Bronchial epithelial cell (primary cell): ENCODE data around the gene UBE2D4. TPM values are rescaled to one million over a fixed set of nuclear protein-coding genes. Genes with fewer than 3 reads are reported as not detected.

ENCODE experiments used
- DNase-seq: peaks from one replicate; pipeline ENCODE4 v3.0.0-alpha.2; 2010; ENCODE audit warnings: low read depth
- FAIRE-seq: peaks from 2 replicates; lab custom pipeline; 2011; peaks lifted over from hg19 to GRCh38; lab: Jason Lieb, UNC
- H3K27me3 ChIP-seq: 2 replicates; pipeline ENCODE4 v1.5.1; 2011; ENCODE audit warnings: low read length; ENCODE audit not compliant: control insufficient read depth, insufficient read depth
- H3K36me3 ChIP-seq: 2 replicates; pipeline ENCODE4 v1.5.1; 2011; ENCODE audit warnings: low read length; ENCODE audit not compliant: control insufficient read depth, insufficient read depth
- H3K4me3 ChIP-seq: 2 replicates; pipeline ENCODE4 v1.5.1; 2011; ENCODE audit warnings: mild to moderate bottlenecking, low read depth, low read length, control low read depth
- total RNA-seq: library from RNA; depleted of rRNA; stranded (reverse); fragments of >200 nt; gene quantifications from 2 replicates; pipeline ENCODE4 v1.2.1, GENCODE V29; 2014
- TF ChIP-seq, protein P1 (sequence below): IDR thresholded peaks from 2 replicates; pipeline ENCODE4 v1.5.1; 2011; ENCODE audit warnings: mild to moderate bottlenecking, moderate library complexity, low read length, control low read depth, inconsistent platforms; ENCODE audit not compliant: insufficient read depth, severe bottlenecking

UBE2D4 gene
- total RNA-seq, 1 donor from 2014 or later, result 3.9 TPM

DNA sequence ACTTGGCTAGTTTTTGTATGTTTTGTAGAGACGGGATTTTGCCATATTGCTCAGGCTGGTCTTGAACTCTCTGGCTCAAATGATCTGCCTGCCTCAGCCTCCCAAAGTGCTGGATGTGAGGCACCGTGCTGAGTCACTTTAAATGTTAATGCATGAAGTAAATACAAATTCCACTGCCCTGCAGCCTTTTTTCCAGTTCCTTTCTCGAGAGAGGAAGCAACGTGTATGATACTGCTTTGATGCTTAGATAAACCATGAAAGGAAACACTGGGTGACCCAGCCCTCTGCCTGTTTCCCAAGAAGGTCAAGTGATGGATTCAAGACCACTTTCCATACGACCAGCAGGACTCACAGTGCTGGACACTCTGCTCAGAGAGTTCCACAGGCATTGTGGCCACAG lies 45.6 kb upstream of the UBE2D4 start:
- FAIRE-seq (no peak), DNase-seq (no peak)
- Histone ChIP-seq H3K36me3 (peaks cover 36% of the 10 kb centered on the region), H3K27me3 (no peaks in the 10 kb centered on the region), H3K4me3 (no peak overlapping the region)
- TF ChIP-seq, protein P1, sequence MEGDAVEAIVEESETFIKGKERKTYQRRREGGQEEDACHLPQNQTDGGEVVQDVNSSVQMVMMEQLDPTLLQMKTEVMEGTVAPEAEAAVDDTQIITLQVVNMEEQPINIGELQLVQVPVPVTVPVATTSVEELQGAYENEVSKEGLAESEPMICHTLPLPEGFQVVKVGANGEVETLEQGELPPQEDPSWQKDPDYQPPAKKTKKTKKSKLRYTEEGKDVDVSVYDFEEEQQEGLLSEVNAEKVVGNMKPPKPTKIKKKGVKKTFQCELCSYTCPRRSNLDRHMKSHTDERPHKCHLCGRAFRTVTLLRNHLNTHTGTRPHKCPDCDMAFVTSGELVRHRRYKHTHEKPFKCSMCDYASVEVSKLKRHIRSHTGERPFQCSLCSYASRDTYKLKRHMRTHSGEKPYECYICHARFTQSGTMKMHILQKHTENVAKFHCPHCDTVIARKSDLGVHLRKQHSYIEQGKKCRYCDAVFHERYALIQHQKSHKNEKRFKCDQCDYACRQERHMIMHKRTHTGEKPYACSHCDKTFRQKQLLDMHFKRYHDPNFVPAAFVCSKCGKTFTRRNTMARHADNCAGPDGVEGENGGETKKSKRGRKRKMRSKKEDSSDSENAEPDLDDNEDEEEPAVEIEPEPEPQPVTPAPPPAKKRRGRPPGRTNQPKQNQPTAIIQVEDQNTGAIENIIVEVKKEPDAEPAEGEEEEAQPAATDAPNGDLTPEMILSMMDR, result no peak

DNA sequence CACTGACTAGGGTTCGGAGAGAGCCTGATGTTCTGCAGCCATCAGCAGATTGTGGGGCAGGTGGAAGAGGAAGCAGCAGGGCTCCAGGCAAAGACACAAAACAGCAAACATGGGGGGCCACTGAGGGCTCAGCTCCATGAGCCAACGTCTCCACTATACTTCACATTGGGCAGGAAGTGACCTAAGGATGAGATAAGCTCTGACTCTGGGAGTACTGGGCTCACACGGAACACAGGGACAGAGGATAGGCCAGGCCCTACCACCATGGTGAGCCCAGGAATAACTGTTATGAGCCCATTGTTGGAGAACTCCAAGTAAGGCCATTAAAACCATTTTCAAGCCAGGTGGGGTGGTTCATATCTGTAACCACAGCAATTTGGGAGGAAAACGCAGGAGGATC lies 42.0 kb upstream of the UBE2D4 start:
- H3K4me3 ChIP-seq, result no peak overlapping the region
- TF ChIP-seq, protein P1, result no peak
- DNase-seq (no peak), FAIRE-seq (no peak)
- no peaks in the 10 kb centered on the region for H3K27me3 ChIP-seq
- peaks cover 10% of the 10 kb centered on the region for H3K36me3 ChIP-seq

DNA sequence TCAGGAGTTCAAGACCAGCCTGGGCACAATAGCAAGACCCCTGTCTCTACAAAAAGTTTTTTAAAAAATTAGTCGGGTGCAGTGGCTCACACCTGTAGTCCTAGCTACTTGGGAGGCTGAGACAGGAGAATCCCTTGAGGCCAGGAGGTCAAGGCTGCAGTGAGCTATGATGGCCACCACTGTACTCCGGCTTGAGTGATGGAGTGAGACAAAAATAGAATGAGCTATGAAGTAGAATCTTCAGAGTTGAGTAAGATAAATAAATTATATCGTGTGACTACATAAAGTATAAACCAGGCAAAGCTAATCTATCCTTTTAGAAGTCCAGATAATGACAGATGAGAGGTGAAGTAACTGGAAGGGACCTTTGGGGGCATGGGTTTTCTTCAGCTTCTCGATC lies 41.6 kb upstream of the UBE2D4 start:
- DNase-seq, result no peak
- no peak overlapping the region for H3K4me3 ChIP-seq
- TF ChIP-seq, protein P1, result no peak
- no peak for FAIRE-seq
- peaks cover 10% of the 10 kb centered on the region for H3K36me3 ChIP-seq
- no peaks in the 10 kb centered on the region for H3K27me3 ChIP-seq

DNA sequence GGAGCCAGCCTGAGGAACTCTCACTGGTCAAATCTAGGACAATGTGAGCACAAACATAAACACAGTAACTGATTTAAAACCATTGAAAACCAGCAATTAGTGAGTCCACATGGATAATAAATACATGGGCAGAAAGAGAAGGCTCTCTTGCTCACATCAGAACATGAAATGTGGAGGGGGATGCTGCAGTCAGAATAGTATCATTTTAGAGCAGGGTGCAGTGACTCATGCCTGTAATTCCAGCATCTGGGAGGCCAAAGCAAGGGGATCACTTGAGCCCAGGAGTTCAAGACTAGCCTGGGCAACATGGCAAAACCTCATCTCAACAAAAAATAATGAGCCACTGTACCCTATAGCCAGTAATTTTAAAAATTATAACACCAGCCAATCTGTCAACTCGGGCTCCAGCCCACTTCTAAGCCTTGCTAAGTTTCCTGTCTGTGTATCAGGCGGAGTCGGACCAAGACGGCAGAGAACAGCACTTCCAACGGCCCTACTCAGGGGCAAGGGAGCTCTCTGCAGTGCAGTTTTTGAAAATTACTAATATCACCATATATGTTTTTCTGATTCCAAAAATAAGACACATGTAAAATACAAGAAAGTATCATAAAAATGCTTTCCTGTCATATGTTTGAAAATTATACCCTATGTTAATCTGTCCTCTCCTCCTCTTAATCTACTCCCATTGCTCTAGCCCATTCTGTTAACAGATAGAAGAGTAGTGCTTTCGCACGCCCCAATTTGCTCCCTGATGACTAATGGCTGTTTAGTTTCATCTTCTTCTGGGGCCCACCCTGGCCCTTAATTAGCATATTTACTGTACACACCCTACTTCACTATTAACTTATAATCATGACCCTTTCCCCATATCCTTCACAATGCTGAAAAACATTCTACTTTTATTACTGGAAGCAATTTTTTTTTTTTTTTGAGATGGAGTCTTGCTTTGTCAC lies 37.0 kb upstream of the UBE2D4 start:
- no peaks in the 10 kb centered on the region for H3K27me3 ChIP-seq
- H3K36me3 ChIP-seq, result peaks cover 3% of the 10 kb centered on the region
- DNase-seq (no peak), FAIRE-seq (no peak)
- TF ChIP-seq, protein P1, result no peak
- H3K4me3 ChIP-seq, result no peak overlapping the region

DNA sequence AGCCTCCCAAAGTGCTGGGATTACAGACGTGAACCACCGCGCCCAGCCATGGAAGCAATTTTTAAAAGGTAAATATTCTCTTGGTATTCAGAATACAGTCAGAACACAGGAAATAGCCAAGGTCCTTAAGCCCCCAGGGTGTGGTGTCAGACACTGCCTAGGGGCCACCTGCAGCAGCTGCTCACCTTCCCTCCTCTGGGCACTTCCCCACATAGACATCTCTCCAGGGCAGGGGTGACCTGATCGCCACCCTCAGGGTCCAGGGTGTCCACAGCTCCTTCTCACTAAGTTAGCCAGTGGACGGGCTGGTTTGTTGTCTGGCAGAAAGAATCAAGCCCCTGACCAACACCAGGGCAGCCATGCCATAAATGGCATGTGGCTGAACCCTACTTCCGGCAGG lies 35.8 kb upstream of the UBE2D4 start:
- TF ChIP-seq, protein P1, result no peak
- no peaks in the 10 kb centered on the region for H3K27me3 ChIP-seq
- no peaks in the 10 kb centered on the region for H3K36me3 ChIP-seq
- no peak overlapping the region for H3K4me3 ChIP-seq
- DNase-seq (no peak), FAIRE-seq (no peak)
